HUDEP-2 (cell line): ENCODE results near the gene DHH.
"Not testable (repeated sequence)": the region's sequence is repeated elsewhere in the genome, so short reads cannot be mapped to it uniquely, and the experiment has no call there.

ENCODE experiments used
- DNase-seq, 76 experiments: peaks; one replicate each; lab custom pipeline; 2025; ENCODE audit not compliant: unreplicated experiment in 76 of 76; lab: John Stamatoyannopoulos, UW

The DHH gene

DNA sequence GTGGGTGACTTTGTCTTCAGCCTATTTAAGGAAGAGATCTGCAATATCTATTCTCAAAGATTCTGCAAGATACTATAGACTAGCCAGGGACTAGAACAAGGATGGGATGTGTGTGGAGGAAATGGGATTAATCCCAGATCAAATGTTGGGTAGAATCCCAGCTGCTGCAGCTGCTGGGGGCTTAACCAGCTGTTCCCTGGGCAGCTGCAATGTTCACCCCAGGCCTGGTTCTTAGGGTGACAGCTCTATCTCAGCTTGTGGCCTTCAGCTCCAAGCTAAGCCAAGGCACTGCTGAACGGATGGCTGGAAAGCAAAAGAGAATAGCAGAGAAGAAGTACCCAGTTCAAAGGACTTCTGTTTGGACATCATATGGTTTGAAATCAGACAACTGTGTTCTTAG is 14.8 kb downstream of the DHH start:
- DNase-seq = no peak

DNA sequence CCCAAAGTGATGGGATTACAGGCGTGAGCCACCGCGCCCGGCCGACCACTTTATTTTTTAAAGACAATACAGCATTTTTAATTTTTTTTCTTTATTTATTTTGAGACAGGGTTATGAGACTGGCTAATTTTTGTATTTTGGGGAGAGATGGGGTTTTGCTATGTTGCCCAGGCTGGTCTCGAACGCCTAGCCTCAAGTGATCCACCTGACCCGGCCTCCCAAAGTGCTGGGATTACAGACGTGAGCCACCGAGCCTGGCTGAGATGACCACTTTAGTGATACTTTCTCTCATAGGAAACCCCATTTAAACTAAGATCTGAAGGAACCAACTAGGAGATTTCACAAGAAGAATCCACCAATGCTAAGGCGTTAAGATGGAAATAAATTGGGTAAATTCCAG is 23.6 kb downstream of the DHH start:
- DNase-seq = no peak

DNA sequence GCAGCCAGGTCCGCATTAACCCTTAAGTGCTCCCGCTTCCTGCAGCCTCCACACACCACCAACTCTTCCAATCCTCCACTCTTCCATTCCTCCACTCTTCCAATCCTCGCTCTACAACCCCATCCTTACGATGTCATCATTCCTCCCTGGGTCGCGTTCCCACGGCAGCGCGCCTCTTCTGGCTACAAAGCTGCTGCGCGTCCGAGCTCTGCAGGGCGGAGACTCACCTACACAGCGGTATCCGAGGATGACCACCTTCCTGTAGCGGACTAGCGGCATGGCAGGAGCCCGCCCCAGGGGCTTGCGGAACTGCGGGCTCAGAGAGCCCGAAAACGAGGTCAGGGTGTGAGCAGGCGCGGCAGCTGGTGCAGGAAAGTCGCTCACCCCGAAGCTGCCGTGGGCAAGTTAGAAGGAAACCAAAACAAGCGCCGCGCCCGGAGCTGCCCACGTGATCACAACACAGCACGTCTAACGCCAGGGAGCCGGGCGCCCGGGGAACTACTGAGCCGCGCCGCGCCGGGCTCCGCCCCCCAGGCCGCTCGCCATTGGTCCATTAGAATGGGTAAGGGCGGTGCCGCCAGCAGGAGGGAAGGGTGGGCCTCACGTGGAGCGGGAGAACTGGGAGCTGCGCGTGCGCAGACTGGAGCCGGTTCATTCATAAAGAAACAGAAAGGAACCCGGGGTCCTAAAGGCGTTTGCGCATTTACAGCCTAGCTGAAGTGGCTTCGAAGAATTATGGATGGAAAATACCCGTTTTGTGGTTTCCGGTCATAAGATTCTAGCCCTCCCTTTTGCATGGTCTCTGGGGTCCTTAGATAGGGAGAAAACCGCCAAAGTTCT is 24.9 kb downstream of the DHH start, which contains the start of gene RHEBL1:
Gene RHEBL1, minus strand, starts transcription at position 473 of the 840 bp plus-strand sequence. Its CDS starts 194 bp downstream, at position 279.
- peak in 75 of 76 experiments; percentile 53 to 99 (median 97) for DNase-seq

DNA sequence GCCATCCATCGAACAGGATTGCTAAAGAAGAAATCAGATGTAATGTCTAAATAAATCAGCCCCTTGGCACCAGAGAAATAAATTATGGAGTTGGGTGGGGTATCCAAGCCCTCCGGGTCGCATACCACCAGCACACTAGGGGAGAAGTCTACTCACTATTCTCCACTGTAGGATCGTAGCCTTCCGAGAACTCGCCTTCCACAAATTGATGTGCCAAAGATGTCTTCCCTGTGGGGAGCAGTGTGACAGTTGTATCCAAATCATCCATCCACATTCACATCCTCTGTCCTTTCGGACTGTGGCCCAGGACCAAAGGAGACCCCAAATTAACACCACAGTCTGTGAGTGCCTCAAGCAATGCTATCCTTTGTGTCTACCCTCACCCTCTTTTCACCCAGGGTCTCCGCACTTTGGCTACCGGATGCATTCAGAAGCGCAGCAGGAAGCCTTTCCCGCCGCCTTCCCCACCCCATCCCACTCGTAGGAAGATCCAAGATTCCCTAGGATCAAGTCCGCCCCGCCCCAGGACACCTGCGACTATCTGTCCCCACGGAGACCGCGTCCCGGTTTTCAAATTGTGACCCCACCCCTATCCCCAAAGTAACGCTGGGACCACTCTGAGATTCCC is 25.6 kb downstream of the DHH start:
- DNase-seq = no peak

DNA sequence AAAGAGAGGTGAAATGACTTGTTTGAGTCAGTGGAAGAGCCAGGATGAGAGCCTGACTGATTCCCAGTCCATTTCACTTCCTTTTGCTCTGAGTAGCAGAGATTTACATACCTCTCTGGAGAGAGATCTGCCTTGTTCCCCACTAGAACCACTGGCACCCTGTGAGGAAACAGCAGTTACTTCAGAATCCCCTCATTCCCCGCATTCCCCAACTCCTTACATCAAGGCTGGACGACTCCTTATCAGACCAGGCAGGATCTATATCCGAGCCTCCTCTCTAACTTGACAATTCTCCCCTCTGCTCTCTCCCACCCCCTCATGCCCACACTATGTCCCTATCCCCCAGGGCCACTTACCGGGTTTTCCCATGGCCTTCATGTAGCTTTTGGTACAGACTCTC is 28.5 kb downstream of the DHH start:
- no peak for DNase-seq

GRCh38 chr12:49064767-49065152 is 29.8 kb downstream of the DHH start:
- no peak for DNase-seq

- DNase-seq = not testable (repeated sequence)
Observed at GRCh38 chr12:49061916-49062315, 32.7 kb downstream of the DHH start.

DNA sequence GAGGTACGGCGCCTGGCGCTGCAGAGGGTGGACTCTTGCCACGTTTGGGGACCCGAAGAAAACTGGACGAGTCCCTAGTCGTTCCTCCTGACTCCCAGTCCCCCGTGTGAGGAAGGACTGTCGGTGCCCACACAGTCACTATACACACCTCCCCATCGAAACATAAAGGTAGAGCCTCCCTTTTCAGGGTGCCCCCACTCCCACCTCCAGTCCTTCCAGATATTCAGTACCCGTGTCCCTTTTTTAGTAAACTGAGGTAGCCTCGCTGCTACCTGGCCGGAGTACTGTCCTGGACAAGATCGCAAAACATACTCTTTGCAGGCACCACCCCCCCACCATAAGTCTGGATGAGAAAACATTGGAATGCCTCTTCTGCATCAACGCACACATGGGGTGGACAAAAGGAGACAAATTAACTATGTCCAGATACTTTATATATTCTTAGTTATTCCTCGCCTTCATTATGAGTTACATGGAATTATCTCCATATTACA is 33.4 kb downstream of the DHH start:
- peak in 1 of 76 experiments; percentile 26 for DNase-seq

GRCh38 chr12:49060237-49061156 is 34.1 kb downstream of the DHH start, which contains the start of gene KMT2D:
KMT2D (minus strand) TSS chr12:49060794; CDS start chr12:49055324, 5,470 bp downstream.
- DNase-seq = peak; percentile 40 to 97 (median 82)

DNA sequence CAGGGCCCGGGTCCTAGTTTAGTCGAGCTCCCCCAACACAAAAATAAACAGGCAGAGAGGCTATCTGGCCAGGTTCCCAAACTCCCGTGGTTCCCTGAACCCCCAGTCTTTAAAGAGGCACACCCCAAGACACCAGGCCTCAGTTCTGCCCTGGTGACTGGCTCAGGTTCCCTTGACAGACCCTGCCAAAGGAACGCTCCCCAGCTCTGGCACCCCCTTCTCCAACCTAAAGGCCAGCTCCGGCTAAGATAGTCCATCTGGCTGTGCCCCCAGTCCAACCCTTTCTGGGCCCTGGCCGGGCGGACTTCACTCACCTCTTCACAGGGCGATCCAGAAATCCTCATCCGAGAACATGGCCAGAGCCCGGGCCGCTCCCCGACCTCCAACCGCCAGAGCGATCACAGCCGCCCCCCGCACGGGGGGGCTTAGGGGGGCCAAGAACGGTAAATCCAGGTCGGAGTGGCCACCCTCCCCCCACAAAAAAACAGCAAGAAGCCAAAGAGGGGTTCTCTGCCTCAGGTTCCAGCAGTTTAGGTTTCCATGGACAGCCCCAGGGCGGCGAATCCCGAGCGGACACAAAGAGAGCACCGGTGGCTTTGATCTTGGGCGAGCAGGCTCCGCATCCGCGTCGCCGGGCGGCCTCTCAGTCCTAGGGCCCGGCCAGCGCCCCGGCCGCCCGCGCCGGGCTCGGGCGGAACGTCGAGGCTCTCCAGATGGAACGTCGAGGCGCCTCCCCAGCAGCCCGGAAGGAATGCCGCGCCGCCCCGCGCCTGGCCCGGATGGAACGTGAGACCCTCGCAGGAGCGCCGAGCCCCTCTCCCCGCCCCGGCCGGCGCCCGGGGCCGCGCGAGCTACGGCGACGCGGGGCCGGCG is 35.1 kb downstream of the DHH start:
- DNase-seq = peak in 5 of 76 experiments; percentile 2 to 46 (median 8)

- no peak for DNase-seq
Observed at GRCh38 chr12:49059045-49059298, 35.6 kb downstream of the DHH start.

- peak in 1 of 76 experiments; percentile 3 for DNase-seq
Observed at GRCh38 chr12:49058366-49059044, 36.1 kb downstream of the DHH start.

GRCh38 chr12:49057888-49058287 is 36.7 kb downstream of the DHH start:
- peak in 1 of 76 experiments; percentile 2 for DNase-seq

DNA sequence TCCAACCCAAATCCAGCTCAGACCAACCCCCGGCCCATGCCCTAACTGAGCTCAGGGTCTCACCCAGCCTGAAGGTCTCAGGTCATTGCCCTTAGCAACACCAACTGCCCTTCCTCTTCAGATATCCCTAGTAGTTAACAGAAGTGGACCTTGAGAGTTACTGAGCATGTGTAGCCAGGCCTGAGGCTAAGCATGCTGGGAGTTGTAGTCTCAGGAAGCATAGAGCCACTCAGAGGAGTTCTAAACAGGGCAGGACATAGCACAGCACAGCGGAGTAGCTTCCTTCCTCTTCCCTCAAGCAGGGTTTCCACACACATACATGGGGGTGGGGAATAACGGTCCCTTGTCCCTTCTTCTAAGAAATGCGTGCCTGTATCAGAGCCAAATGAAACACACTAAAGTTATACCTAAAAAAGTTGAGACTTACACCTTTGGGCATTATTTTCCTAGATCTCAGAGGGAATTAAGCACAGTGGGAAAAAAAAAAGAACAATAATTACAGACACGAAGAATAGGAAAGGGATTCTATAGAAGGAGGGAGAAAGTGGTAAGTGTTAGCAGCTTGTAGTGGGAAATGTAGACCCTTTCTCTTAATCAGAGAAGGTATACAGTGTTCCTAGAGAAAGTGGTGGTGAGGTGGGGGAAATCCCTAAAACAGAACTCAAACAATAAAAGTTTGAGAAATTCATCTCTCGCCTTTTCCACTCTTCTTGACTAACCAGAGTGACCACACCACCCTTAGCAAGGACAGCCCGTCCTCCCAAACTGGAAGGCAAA is 38.4 kb downstream of the DHH start:
- peak in 65 of 76 experiments; percentile 3 to 80 (median 41) for DNase-seq

DNA sequence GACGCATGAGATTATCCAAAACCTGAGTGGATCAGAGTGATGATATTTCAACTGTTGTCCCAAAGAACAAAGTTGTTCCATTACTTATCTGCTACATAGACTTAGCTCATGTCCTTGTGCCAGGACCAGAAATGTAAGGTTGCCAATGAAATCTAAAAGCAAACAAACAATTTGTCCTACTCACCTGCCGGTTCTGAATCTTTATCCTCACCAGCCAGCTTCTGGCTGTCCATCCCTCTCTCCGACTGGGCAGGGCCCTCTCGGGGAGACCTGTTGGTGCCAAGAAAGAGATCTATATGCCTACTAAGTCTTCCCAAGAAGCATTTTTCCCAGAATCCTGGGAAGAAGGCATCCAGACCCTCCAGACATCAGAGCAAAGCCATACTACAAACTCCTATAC is 39.5 kb downstream of the DHH start:
- no peak for DNase-seq

- no peak for DNase-seq
Observed at GRCh38 chr12:49054524-49054923, 40.1 kb downstream of the DHH start.

DNA sequence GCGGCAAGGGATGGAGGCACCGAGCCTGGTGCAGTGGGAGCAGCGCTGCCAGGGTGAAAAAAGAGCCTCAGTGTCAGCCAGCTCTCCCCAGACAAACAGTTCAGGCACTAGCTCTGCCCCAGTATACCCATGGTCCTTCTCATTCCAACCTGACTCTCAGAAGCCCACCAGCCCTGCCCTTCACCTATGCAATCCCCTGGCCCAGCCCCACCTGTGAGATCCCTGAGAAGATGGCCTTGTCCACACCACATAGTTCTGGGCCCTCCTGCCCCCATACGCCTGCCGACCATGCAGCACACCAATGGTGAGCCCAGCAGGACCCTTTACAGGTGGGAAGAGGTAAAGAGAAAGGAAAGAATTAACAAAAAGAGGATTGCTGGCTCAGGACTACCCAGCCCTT is 40.5 kb downstream of the DHH start:
- DNase-seq = no peak

DNA sequence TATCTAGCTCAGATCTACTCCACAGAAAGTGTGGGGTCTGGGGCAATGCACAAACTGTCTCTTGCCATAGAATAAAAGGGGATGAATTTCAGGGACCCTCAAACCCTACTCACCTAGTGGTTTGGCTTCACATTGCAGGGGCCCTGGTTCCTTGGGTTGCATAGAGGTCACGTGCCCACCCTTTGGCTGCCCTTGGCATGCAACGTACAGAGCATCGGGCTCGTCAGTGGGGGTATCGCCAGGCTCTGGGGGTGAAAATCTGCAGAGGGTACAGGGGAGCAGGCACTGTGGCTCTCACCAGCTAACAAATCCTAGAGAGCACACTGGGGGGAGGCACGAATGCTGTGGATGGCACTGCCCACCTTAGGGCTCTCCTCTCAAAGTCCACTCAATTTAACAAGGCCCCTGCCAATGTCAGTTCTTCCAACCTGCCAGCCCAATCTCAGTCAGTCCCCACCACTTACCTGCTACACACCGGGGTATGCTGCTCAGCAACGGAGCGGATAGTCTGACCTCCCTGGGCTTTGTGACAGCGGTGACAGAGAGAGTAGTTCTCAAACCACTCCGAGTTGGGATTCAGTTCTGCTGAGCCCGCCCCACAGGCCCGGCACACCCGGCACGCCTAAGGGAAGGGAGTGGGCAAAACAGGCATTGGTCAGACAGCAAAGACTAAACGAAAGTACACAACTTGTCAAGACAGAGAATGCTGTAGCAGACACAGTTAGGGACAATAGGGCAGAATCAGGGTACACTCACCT is 42.0 kb downstream of the DHH start:
- DNase-seq = no peak
